Uterus (tissue), 4 donors: Measurements from ENCODE around the gene MMRN2. TPM values are rescaled to one million over a fixed set of nuclear protein-coding genes. Genes with fewer than 3 reads are reported as not detected.
"Not testable (repeated sequence)": the region's sequence is repeated elsewhere in the genome, so short reads cannot be mapped to it uniquely, and the experiment has no call there.

Experiments used
- DNase-seq, 2 donors: peaks; one replicate each; pipeline ENCODE4 v3.0.0-alpha.2; 2019 to 2020
- H3K27ac ChIP-seq, 2 donors: fragments of 200-600 bp; sonication (generic); 1 replicate in 1 of 2; 2 replicates in 1 of 2; pipeline ENCODE4 v1.5.1; 2016 to 2018
- H3K27me3 ChIP-seq, 2 donors: fragments of 200-600 bp; sonication (generic); one replicate each; pipeline ENCODE4 v1.5.1; 2018 to 2019; ENCODE audit warnings: control low read depth in 1 of 2
- H3K36me3 ChIP-seq, 2 donors: fragments of 200-600 bp; sonication (generic); one replicate each; pipeline ENCODE4 v1.5.1; 2019; ENCODE audit warnings: control low read depth in 1 of 2
- H3K4me1 ChIP-seq, 2 donors: fragments of 200-600 bp; sonication (generic); one replicate each; pipeline ENCODE4 v1.5.1; 2018 to 2019; ENCODE audit warnings: control low read depth in 1 of 2
- H3K4me3 ChIP-seq, 2 donors: fragments of 200-600 bp; sonication (generic); 1 replicate in 1 of 2; 2 replicates in 1 of 2; pipeline ENCODE4 v1.5.1; 2018 to 2019; ENCODE audit warnings: mild to moderate bottlenecking in 1 of 2
- H3K9me3 ChIP-seq, 2 donors: fragments of 200-600 bp; sonication (generic); one replicate each; pipeline ENCODE4 v1.5.1; 2019; ENCODE audit warnings: control low read depth in 1 of 2
- POLR2A ChIP-seq, 2 donors: fragments of 450-650 bp; IDR thresholded peaks; one replicate each; pipeline ENCODE4 v1.6.1; 2016; ENCODE audit warnings: antibody characterized with exemption in 2 of 2, mild to moderate bottlenecking in 1 of 2, moderate library complexity in 1 of 2
- intact Hi-C: fragments of 100-400 bp; cut with DNase I; formaldehyde crosslinking; loops from one replicate; pipeline ENCODE4 v1.15.1; 2023; ENCODE audit warnings: low total_unique reads
- total RNA-seq, 4 donors: library from RNA; depleted of rRNA in 3 of 4; stranded (reverse); fragments of >200 nt in 3 of 4; gene quantifications; one replicate each; pipeline versions ENCODE4 v1.1.0 to v1.2.4, GENCODE V29; 2014 to 2023
- TF ChIP-seq, protein P1 (sequence below), 4 experiments: fragments of 200-600 bp in 2 of 4; fragments of 450-650 bp in 2 of 4; sonication (generic) in 2 of 4; IDR thresholded peaks; one replicate each; pipeline ENCODE4 v1.5.1; 2016 to 2019; ENCODE audit warnings: antibody characterized with exemption in 4 of 4, mild to moderate bottlenecking in 2 of 4, moderate library complexity in 1 of 4
- donor health status: DM: yes; HTN: yes; CAD: no.

The MMRN2 gene, protein sequence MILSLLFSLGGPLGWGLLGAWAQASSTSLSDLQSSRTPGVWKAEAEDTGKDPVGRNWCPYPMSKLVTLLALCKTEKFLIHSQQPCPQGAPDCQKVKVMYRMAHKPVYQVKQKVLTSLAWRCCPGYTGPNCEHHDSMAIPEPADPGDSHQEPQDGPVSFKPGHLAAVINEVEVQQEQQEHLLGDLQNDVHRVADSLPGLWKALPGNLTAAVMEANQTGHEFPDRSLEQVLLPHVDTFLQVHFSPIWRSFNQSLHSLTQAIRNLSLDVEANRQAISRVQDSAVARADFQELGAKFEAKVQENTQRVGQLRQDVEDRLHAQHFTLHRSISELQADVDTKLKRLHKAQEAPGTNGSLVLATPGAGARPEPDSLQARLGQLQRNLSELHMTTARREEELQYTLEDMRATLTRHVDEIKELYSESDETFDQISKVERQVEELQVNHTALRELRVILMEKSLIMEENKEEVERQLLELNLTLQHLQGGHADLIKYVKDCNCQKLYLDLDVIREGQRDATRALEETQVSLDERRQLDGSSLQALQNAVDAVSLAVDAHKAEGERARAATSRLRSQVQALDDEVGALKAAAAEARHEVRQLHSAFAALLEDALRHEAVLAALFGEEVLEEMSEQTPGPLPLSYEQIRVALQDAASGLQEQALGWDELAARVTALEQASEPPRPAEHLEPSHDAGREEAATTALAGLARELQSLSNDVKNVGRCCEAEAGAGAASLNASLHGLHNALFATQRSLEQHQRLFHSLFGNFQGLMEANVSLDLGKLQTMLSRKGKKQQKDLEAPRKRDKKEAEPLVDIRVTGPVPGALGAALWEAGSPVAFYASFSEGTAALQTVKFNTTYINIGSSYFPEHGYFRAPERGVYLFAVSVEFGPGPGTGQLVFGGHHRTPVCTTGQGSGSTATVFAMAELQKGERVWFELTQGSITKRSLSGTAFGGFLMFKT
- total RNA-seq = 100 to 1,000 TPM in 1 of 4 donors, 10 to 100 TPM in 3; 45.0 to 133 (median 74.2) TPM

DNA sequence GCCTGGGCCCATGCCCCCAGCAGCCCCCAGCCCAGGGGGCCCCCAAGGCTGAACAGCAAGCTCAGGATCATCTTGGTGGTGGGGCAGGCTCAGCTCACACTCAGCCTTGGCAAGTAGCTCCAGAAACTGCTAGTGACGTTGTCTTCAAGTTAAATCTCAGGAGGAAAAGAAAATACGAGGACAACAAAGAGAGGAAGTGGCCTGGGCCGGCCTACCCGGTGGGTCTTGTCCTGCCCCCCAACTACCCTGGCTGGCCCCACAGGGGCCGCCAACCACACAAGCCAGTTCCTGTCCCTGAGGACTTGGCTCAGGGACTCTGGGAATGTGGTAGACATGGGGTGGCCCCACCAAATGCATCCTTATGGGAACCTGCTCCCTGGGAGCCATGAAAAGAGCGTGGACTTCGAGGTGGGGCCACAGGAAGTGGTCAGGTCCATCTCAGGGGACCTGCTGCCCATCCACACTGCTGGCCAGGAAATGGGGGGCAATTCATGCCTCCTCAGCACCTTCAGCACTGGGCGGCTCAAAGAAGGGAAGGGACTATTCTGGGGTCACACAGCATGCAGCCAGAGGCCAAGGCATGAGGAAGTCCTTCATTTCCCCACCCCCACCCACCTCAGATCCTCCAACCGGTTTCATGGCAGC, at the start of gene MMRN2:
MMRN2 (minus strand) TSS at position 145 of the 645 bp plus-strand sequence; CDS start at position 71, 74 bp downstream.
- DNase-seq = no peak
- Histone ChIP-seq H3K4me3 (peak within 1 kb of the TSS; percentile 10 to 26), H3K27me3 (no peaks in the 10 kb centered on the region), H3K36me3 (no peaks in the 10 kb centered on the region), H3K27ac (peak within 1 kb of the TSS; percentile 76 to 82), H3K9me3 (no peaks in the 10 kb centered on the region), H3K4me1 (peaks cover 4 to 10% of the 10 kb centered on the region in 2 donors)
- no peak for TF ChIP-seq POLR2A (IDR thresholded peaks at IDR 0.05)
- TF ChIP-seq, protein P1, sequence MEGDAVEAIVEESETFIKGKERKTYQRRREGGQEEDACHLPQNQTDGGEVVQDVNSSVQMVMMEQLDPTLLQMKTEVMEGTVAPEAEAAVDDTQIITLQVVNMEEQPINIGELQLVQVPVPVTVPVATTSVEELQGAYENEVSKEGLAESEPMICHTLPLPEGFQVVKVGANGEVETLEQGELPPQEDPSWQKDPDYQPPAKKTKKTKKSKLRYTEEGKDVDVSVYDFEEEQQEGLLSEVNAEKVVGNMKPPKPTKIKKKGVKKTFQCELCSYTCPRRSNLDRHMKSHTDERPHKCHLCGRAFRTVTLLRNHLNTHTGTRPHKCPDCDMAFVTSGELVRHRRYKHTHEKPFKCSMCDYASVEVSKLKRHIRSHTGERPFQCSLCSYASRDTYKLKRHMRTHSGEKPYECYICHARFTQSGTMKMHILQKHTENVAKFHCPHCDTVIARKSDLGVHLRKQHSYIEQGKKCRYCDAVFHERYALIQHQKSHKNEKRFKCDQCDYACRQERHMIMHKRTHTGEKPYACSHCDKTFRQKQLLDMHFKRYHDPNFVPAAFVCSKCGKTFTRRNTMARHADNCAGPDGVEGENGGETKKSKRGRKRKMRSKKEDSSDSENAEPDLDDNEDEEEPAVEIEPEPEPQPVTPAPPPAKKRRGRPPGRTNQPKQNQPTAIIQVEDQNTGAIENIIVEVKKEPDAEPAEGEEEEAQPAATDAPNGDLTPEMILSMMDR (IDR thresholded peaks at IDR 0.05) = no peak
- intact Hi-C loops = no loop called here

DNA sequence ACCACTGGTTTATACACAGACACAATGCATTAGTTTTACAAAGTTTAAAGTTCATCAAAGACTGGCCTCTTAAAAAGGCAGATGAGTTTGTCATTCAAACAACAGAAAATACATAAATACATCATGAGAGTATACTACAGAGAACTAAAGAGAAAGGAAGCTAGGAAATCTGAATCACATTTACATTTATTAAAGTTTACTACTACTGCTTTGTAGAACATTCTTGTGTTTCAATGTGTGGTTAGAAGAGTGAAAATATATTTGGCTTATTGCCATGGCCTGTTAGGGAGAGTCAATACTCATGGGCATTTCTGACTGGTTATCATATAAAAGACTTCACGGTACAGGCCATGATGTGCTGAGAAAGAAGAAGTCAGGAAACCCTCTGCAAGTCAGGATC, 49.7 kb upstream of the MMRN2 start:
- H3K4me3 ChIP-seq, H3K4me1 ChIP-seq, H3K9me3 ChIP-seq, H3K27me3 ChIP-seq, H3K27ac ChIP-seq, DNase-seq, intact Hi-C loops, H3K36me3 ChIP-seq: not testable (repeated sequence)

GRCh38 chr10:87000491-87000890, 43.1 kb upstream of the MMRN2 start:
- TF ChIP-seq, protein P1 (IDR thresholded peaks at IDR 0.05) = no peak
- no peak for TF ChIP-seq POLR2A (IDR thresholded peaks at IDR 0.05)
- Histone ChIP-seq H3K4me1 (no peaks in the 10 kb centered on the region), H3K36me3 (no peaks in the 10 kb centered on the region), H3K27ac (no peak overlapping the region), H3K27me3 (no peaks in the 10 kb centered on the region), H3K4me3 (no peak overlapping the region), H3K9me3 (no peaks in the 10 kb centered on the region)
- DNase-seq = no peak
- intact Hi-C loops = no loop called here

DNA sequence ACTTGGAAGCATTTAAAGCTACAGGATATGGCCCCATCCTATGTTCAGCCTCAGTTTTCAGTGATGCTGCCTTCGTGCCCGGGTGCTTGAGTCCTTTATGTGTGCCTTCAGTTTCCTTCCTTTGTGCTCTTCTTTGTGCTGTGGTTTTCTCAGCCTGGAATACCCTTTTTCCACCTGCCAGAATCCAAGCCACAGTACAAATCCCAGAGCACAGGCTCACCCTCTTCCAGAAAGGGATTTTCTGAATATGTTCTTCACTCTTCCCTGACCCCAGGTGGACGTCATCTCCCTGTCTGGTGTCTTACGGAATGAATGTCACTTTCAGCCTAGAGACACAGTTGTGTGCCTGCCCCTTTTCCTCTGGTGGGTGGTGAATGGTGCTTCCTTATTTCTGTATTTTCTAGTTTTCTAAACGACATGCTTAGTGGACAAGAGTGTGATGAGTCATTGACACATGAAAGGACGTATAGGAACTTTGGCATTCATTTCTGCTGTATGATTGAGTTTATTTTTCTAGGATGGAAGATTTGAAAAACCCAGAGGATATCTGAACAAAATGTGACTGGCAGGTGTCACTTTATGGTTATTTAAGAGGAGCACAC, 42.5 kb upstream of the MMRN2 start:
- H3K9me3 ChIP-seq, intact Hi-C loops, H3K27me3 ChIP-seq, DNase-seq, H3K27ac ChIP-seq, H3K36me3 ChIP-seq, H3K4me1 ChIP-seq, H3K4me3 ChIP-seq: not testable (repeated sequence)

GRCh38 chr10:86992929-86993328, 35.5 kb upstream of the MMRN2 start:
- intact Hi-C loops = no loop called here
- Histone ChIP-seq H3K27ac (no peak overlapping the region), H3K9me3 (no peaks in the 10 kb centered on the region), H3K27me3 (no peaks in the 10 kb centered on the region), H3K36me3 (no peaks in the 10 kb centered on the region), H3K4me3 (no peak overlapping the region), H3K4me1 (no peaks in the 10 kb centered on the region)
- TF ChIP-seq POLR2A (IDR thresholded peaks at IDR 0.05) = no peak
- TF ChIP-seq, protein P1 (IDR thresholded peaks at IDR 0.05) = no peak
- no peak for DNase-seq
